Smooth muscle cell (in vitro differentiated cells): Measurements from ENCODE around the gene PLCB2. TPM values are rescaled to one million over a fixed set of nuclear protein-coding genes. Genes with fewer than 3 reads are reported as not detected.

Experiments used
- DNase-seq: peaks from one replicate; lab custom pipeline; 2025; ENCODE audit not compliant: unreplicated experiment; lab: John Stamatoyannopoulos, UW
- H2AFZ ChIP-seq: fragments of 200-600 bp; sonication (generic); 2 replicates; pipeline ENCODE4 v1.6.0; 2016; ENCODE audit warnings: antibody characterized with exemption, low read depth, mild to moderate bottlenecking
- H3F3A ChIP-seq: fragments of 200-600 bp; sonication (generic); 2 replicates; pipeline ENCODE4 v1.6.0; 2017; ENCODE audit warnings: antibody characterized with exemption, low read depth
- H3K27ac ChIP-seq: fragments of 200-600 bp; sonication (generic); 2 replicates; pipeline ENCODE4 v1.5.1; 2016; ENCODE audit warnings: low read depth, mild to moderate bottlenecking
- H3K27me3 ChIP-seq: fragments of 200-600 bp; sonication (generic); 2 replicates; pipeline ENCODE4 v1.6.1; 2016; ENCODE audit warnings: low read depth, mild to moderate bottlenecking
- H3K36me3 ChIP-seq: fragments of 200-600 bp; sonication (generic); 2 replicates; pipeline ENCODE4 v1.5.1; 2016; ENCODE audit warnings: low read depth
- H3K4me1 ChIP-seq: fragments of 200-600 bp; sonication (generic); 2 replicates; pipeline ENCODE4 v1.5.1; 2016; ENCODE audit warnings: low read depth
- H3K4me2 ChIP-seq: fragments of 200-600 bp; sonication (generic); 2 replicates; pipeline ENCODE4 v1.6.0; 2016; ENCODE audit warnings: mild to moderate bottlenecking
- H3K4me3 ChIP-seq: fragments of 200-600 bp; sonication (generic); 2 replicates; pipeline ENCODE4 v1.5.1; 2016; ENCODE audit warnings: mild to moderate bottlenecking
- H3K79me2 ChIP-seq: fragments of 200-600 bp; sonication (generic); 2 replicates; pipeline ENCODE4 v1.6.0; 2016; ENCODE audit warnings: low read depth, mild to moderate bottlenecking
- H3K9ac ChIP-seq: fragments of 200-600 bp; sonication (generic); 2 replicates; pipeline ENCODE4 v1.6.0; 2016; ENCODE audit warnings: low read depth
- H3K9me3 ChIP-seq: fragments of 200-600 bp; sonication (generic); replicated peaks from 2 replicates; pipeline ENCODE4 v1.5.1; 2016; ENCODE audit warnings: low read depth
- H4K20me1 ChIP-seq: fragments of 200-600 bp; sonication (generic); 2 replicates; pipeline ENCODE4 v1.6.0; 2016; ENCODE audit warnings: low read depth
- whole genome bisulfite sequencing: methylation state at CpG from one replicate; pipeline ENCODE4 v1.1.7; 2016; ENCODE audit warnings: low lambda C conversion rate; 5-methylcytosine and 5-hydroxymethylcytosine counted together
- polyA plus RNA-seq: library from polyadenylated mRNA; unstranded; fragments of >200 nt; fragmentation: Nextera tagmentation; extraction: Ambion mirVana; gene quantifications from 2 replicates; pipeline ENCODE4 v1.2.1, GENCODE V29; 2016
- total RNA-seq: library from RNA; depleted of rRNA; stranded (reverse); fragments of >200 nt; gene quantifications from 2 replicates; pipeline ENCODE4 v1.2.3, GENCODE V29; 2014
- TF ChIP-seq, protein P1 (sequence below): fragments of 200-600 bp; sonication (generic); IDR thresholded peaks from 2 replicates; pipeline ENCODE4 v1.5.1; 2017; ENCODE audit warnings: borderline replicate concordance, mild to moderate bottlenecking, antibody characterized with exemption; ENCODE audit not compliant: insufficient read depth, poor library complexity, severe bottlenecking

The PLCB2 gene
- total and polyA plus RNA-seq, 2 experiments from 2014 or later = 1.5 TPM; not detected in 1

DNA sequence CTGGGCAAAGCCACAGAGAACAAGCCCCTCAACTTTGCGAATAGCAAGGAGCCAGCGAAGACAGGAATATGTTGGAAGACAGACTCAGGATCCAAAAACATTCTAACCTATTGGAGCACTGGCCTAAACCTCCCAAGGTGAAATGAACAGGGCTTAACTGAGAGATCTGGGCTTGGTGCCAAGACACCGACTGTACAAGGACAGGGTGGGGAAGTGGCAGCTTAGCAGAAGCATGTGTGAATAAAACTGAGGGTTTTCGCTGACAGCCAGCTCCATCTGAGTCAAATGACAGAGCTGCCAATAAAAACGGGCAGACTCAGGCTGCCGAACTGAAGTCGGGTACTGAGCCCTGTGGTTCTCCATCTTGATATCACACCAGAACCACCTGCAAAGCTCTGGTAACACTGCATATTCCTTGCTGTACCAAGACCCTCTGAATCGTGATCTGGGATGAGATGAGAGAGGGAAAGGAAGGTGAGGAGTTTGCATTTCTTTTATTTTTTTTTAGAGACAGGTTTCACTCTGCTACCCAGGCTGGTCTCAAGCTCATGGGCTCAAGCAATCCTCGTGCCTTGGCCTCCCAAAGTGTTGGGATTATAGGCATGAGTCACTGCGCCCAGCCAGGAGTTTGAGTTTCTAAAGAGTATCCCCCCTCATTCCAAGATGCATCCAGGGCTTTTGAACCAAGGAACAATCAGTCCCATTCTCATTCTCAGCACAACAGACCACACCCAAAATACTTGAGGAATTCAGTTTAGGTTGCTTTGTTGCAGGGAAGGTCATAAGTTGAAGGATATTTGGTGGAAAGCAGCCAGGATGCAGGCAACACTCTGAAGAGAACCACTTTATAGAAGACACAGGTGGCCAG is 6.0 kb upstream of the PLCB2 start:
- no peak overlapping the region for H3K27ac ChIP-seq
- no peak overlapping the region for H3K9ac ChIP-seq
- H3K27me3 ChIP-seq = peaks cover 70% of the 10 kb centered on the region
- WGBS = 62% methylated on average over 10 of the region's 10 CpGs
- no peaks in the 10 kb centered on the region for H3K79me2 ChIP-seq
- H3K4me3 ChIP-seq = no peak overlapping the region
- no peak for DNase-seq
- H3F3A ChIP-seq = peaks cover 7% of the 10 kb centered on the region
- no peaks in the 10 kb centered on the region for H3K36me3 ChIP-seq
- TF ChIP-seq, protein P1, sequence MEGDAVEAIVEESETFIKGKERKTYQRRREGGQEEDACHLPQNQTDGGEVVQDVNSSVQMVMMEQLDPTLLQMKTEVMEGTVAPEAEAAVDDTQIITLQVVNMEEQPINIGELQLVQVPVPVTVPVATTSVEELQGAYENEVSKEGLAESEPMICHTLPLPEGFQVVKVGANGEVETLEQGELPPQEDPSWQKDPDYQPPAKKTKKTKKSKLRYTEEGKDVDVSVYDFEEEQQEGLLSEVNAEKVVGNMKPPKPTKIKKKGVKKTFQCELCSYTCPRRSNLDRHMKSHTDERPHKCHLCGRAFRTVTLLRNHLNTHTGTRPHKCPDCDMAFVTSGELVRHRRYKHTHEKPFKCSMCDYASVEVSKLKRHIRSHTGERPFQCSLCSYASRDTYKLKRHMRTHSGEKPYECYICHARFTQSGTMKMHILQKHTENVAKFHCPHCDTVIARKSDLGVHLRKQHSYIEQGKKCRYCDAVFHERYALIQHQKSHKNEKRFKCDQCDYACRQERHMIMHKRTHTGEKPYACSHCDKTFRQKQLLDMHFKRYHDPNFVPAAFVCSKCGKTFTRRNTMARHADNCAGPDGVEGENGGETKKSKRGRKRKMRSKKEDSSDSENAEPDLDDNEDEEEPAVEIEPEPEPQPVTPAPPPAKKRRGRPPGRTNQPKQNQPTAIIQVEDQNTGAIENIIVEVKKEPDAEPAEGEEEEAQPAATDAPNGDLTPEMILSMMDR = no peak
- peaks cover 3% of the 10 kb centered on the region for H3K4me1 ChIP-seq
- no peaks in the 10 kb centered on the region for H4K20me1 ChIP-seq
- H2AFZ ChIP-seq = no peak overlapping the region
- H3K4me2 ChIP-seq = no peak overlapping the region
- no peaks in the 10 kb centered on the region for H3K9me3 ChIP-seq

GRCh38 chr15:40312370-40313158 is 4.8 kb upstream of the PLCB2 start:
- Histone ChIP-seq H3K27ac (no peak overlapping the region), H3K4me1 (peaks cover 9% of the 10 kb centered on the region), H3K4me2 (no peak overlapping the region), H3K9me3 (no peaks in the 10 kb centered on the region), H3K27me3 (peaks cover 67% of the 10 kb centered on the region), H2AFZ (no peak overlapping the region), H3K4me3 (no peak overlapping the region), H3F3A (peaks cover 7% of the 10 kb centered on the region), H3K9ac (no peak overlapping the region), H4K20me1 (no peaks in the 10 kb centered on the region), H3K79me2 (no peaks in the 10 kb centered on the region), H3K36me3 (no peaks in the 10 kb centered on the region)
- DNase-seq = no peak
- WGBS = 92% methylated on average over 10 of the region's 10 CpGs
- TF ChIP-seq, protein P1 = no peak

GRCh38 chr15:40310993-40311392 is 3.3 kb upstream of the PLCB2 start:
- H3K9me3 ChIP-seq = no peaks in the 10 kb centered on the region
- no peaks in the 10 kb centered on the region for H3K36me3 ChIP-seq
- peaks cover 17% of the 10 kb centered on the region for H3K4me1 ChIP-seq
- H3K27me3 ChIP-seq = peaks cover 59% of the 10 kb centered on the region
- H3K4me3 ChIP-seq = no peak overlapping the region
- H3K4me2 ChIP-seq = no peak overlapping the region
- H3K79me2 ChIP-seq = no peaks in the 10 kb centered on the region
- no peak overlapping the region for H3K9ac ChIP-seq
- DNase-seq = no peak
- 62% methylated on average over 3 of the region's 3 CpGs for WGBS
- H3F3A ChIP-seq = peaks cover 7% of the 10 kb centered on the region
- no peaks in the 10 kb centered on the region for H4K20me1 ChIP-seq
- no peak overlapping the region for H3K27ac ChIP-seq
- TF ChIP-seq, protein P1 = no peak
- H2AFZ ChIP-seq = no peak overlapping the region
